Adrenal gland (tissue), 12 donors: Measurements from ENCODE around the gene ZNF787. TPM values are rescaled to one million over a fixed set of nuclear protein-coding genes. Genes with fewer than 3 reads are reported as not detected.

ENCODE experiments used
- DNase-seq, 7 donors: peaks; one replicate each; pipeline ENCODE4 v3.0.0-alpha.2; 2019 to 2020
- H3K27ac ChIP-seq, 5 donors: fragments of 200-600 bp; sonication (generic) in 4 of 5; 1 replicate in 3 of 5; 2 replicates in 2 of 5; pipeline versions ENCODE4 v1.5.1 to v1.8.0; 2016 to 2020; ENCODE audit warnings: mild to moderate bottlenecking in 1 of 5
- H3K27me3 ChIP-seq: fragments of 200-600 bp; 2 replicates; pipeline ENCODE4 v1.8.0; 2021
- H3K36me3 ChIP-seq, 2 donors: fragments of 200-600 bp; replicated peaks in 1 of 2; 1 replicate in 1 of 2; 2 replicates in 1 of 2; pipeline versions ENCODE4 v1.5.1 to v1.8.0; 2018 to 2022
- H3K4me1 ChIP-seq, 2 donors: fragments of 200-600 bp; replicated peaks in 1 of 2; 1 replicate in 1 of 2; 2 replicates in 1 of 2; pipeline versions ENCODE4 v1.5.1 to v1.8.0; 2018 to 2021
- H3K4me3 ChIP-seq, 4 donors: fragments of 200-600 bp; sonication (generic) in 3 of 4; one replicate each; pipeline ENCODE4 v1.5.1; 2016 to 2018
- H3K9me3 ChIP-seq, 3 donors: fragments of 200-600 bp; sonication (generic) in 1 of 3; replicated peaks in 1 of 3; 1 replicate in 2 of 3; 2 replicates in 1 of 3; pipeline versions ENCODE4 v1.5.1 to v1.8.0; 2016 to 2021
- CTCF ChIP-seq, 6 experiments: fragments of 450-650 bp in 4 of 6; fragments of 200-600 bp in 2 of 6; sonication (generic) in 1 of 6; IDR thresholded peaks; 1 replicate in 5 of 6; 2 replicates in 1 of 6; pipeline versions ENCODE4 v1.5.1 to v1.8.0; 2016 to 2021; ENCODE audit warnings: antibody characterized with exemption in 6 of 6, mild to moderate bottlenecking in 2 of 6, moderate library complexity in 1 of 6
- POLR2A ChIP-seq, 2 donors: fragments of 450-650 bp; IDR thresholded peaks; one replicate each; pipeline ENCODE4 v1.6.1; 2017; ENCODE audit warnings: antibody characterized with exemption in 2 of 2, mild to moderate bottlenecking in 2 of 2, moderate library complexity in 1 of 2
- WGBS, 4 donors: extraction: QIAGEN DNeasy Blood & Tissue Kit in 2 of 4; methylation state at CpG; one replicate each; pipeline versions ENCODE4 v1.1.5 to v1.1.7; 2013 to 2017; 5-methylcytosine and 5-hydroxymethylcytosine counted together
- intact Hi-C, 2 donors: fragments of 100-400 bp; cut with DNase I; formaldehyde crosslinking; loops; one replicate each; pipeline versions ENCODE4 v1.14.1 to v1.15.0; 2022 to 2023
- polyA plus RNA-seq, 3 donors: library from polyadenylated mRNA; stranded (reverse); fragments of 200-250 nt in 2 of 3; fragments of 350-450 nt in 1 of 3; fragmentation: Illumina TruSeq in 1 of 3; extraction: RNeasy Lipid Tissue Mini Kit (QIAGEN cat#74804) in 1 of 3; gene quantifications; one replicate each; pipeline ENCODE4 v1.2.3, GENCODE V29; 2013 to 2014
- total RNA-seq, 9 donors: library from RNA; depleted of rRNA in 4 of 9; stranded (reverse); fragments of >200 nt in 4 of 9; fragments of 120-200 nt in 1 of 9; fragmentation: NEBNext Ultra II Directional in 1 of 9; extraction: Animal tissue kit (Norgen Biotek cat#: 25700) in 1 of 9; gene quantifications; one replicate each; pipeline versions ENCODE4 v1.1.0 to v1.2.4, GENCODE V29; 2013 to 2023
- donor health status: healthy with polysubstance abuse.
- donor health status: Bipolar disorder and iron deficiency.
- donor health status: DM: yes; HTN: yes; CAD: no.
- donor health status: DM: no; HTN: no; CAD: no.
- donor health status: DM: no; HTN: no; CAD: no.
- donor health status: DM: yes; HTN: yes; CAD: no.

Gene ZNF787
- total and polyA plus RNA-seq, 12 donors: 4.6 to 51.5 (median 27.8) TPM

GRCh38 chr19:56140583-56141416, 19.7 kb upstream of the ZNF787 start, which contains the start of gene ZNF444:
ZNF444 (plus strand) TSS chr19:56141287; CDS start chr19:56146912, 5,625 bp downstream.
- H3K27me3 ChIP-seq: no peaks in the 10 kb centered on the region
- peak within 1 kb of the TSS in 4 of 5 donors; percentile 65 to 89 (median 83) for H3K27ac ChIP-seq
- intact Hi-C loops: no loop called here
- H3K9me3 ChIP-seq: no peaks in the 10 kb centered on the region
- H3K4me3 ChIP-seq: peak within 1 kb of the TSS in 3 of 4 donors; percentile 6 to 53 (median 38)
- no peak for TF ChIP-seq CTCF (IDR thresholded peaks at IDR 0.05)
- peak in 1 of 2 donors; percentile 64 for TF ChIP-seq POLR2A (IDR thresholded peaks at IDR 0.05)
- 0% methylated on average over 10 to 56 of the region's 56 CpGs for WGBS, 4 donors
- no peaks in the 10 kb centered on the region for H3K36me3 ChIP-seq
- DNase-seq: peak; percentile 99 to 100 (median 99)
- peaks cover 7 to 14% of the 10 kb centered on the region in 2 donors for H3K4me1 ChIP-seq

GRCh38 chr19:56139847-56140582, 18.9 kb upstream of the ZNF787 start:
- TF ChIP-seq POLR2A (IDR thresholded peaks at IDR 0.05) (peak in 1 of 2 donors; percentile 17), CTCF (IDR thresholded peaks at IDR 0.05) (no peak)
- intact Hi-C loops: no loop called here
- H3K27ac ChIP-seq: peak overlapping the region in 4 of 5 donors; percentile 65 to 89 (median 83)
- no peaks in the 10 kb centered on the region for H3K36me3 ChIP-seq
- peak in 1 of 7 donors; percentile 29 for DNase-seq
- no peaks in the 10 kb centered on the region for H3K9me3 ChIP-seq
- WGBS, 4 donors: 26 to 36% (median 31%) methylated on average over 18 to 22 of the region's 22 CpGs
- no peaks in the 10 kb centered on the region for H3K27me3 ChIP-seq
- peaks cover 7 to 14% of the 10 kb centered on the region in 2 donors for H3K4me1 ChIP-seq
- H3K4me3 ChIP-seq: peak overlapping the region in 2 of 4 donors; percentile 38 to 53

DNA sequence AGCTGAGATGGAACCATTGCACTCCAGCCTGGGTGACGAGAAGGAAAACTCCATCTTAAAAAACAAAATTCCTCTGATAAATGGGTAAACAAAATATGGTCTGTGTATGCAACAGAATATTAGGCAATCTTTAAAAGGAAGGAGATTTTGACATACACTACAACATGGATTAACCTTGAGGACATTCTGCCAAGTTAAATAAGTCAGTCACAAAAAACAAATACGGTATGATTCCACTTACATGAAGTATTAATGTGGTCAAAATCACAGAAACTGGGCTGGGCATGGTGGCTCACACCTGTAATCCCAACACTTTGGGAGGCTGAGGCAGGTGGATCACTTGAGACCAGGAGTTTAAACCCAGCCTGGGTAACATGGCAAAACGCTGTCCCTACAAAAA, 17.0 kb upstream of the ZNF787 start:
- Histone ChIP-seq H3K36me3 (no peaks in the 10 kb centered on the region), H3K27me3 (no peaks in the 10 kb centered on the region), H3K27ac (peak overlapping the region in 4 of 5 donors; percentile 23 to 49 (median 40)), H3K4me1 (peaks cover 7 to 14% of the 10 kb centered on the region in 2 donors), H3K9me3 (no peaks in the 10 kb centered on the region), H3K4me3 (no peak overlapping the region)
- intact Hi-C loops: no loop called here
- no peak for DNase-seq
- 31 to 53% (median 40%) methylated on average over 3 of the region's 3 CpGs for WGBS, 4 donors
- TF ChIP-seq POLR2A (IDR thresholded peaks at IDR 0.05) (no peak), CTCF (IDR thresholded peaks at IDR 0.05) (no peak)

DNA sequence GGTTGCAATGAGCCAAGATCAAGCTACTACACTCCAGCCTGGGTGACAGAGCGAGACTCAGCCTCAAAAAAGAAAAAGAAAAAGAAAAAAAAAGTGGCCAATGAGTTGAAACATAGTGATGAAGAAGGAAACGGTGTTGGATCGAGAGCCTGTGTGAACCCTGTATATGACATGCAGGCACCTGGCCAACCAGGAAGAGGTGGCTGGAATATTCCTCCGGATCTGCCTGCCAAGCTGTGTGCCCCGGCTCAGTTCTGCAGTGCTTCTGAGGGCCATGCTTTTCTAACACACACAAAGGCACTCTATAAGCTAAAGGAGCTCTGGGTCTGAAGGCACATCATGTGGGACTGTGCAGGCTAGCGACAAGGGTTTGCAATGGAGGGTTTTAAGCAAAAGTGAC, 16.3 kb upstream of the ZNF787 start:
- Histone ChIP-seq H3K4me3 (no peak overlapping the region), H3K27ac (peak overlapping the region in 2 of 5 donors; percentile 23 to 32), H3K9me3 (no peaks in the 10 kb centered on the region), H3K4me1 (peaks cover 7 to 12% of the 10 kb centered on the region in 2 donors), H3K27me3 (no peaks in the 10 kb centered on the region), H3K36me3 (no peaks in the 10 kb centered on the region)
- intact Hi-C loops: no loop called here
- no peak for TF ChIP-seq POLR2A (IDR thresholded peaks at IDR 0.05)
- no peak for TF ChIP-seq CTCF (IDR thresholded peaks at IDR 0.05)
- 45 to 63% (median 61%) methylated on average over 5 to 6 of the region's 6 CpGs for whole genome bisulfite sequencing, 4 donors
- peak in 1 of 7 donors; percentile 63 for DNase-seq
